Measurements from ENCODE around the gene VPS26A. TPM values are rescaled to one million over a fixed set of nuclear protein-coding genes. Genes with fewer than 3 reads are reported as not detected.

VPS26A gene
- total and polyA plus RNA-seq, 2 experiments from 2014 or later: 12.8 to 53.9 TPM

DNA sequence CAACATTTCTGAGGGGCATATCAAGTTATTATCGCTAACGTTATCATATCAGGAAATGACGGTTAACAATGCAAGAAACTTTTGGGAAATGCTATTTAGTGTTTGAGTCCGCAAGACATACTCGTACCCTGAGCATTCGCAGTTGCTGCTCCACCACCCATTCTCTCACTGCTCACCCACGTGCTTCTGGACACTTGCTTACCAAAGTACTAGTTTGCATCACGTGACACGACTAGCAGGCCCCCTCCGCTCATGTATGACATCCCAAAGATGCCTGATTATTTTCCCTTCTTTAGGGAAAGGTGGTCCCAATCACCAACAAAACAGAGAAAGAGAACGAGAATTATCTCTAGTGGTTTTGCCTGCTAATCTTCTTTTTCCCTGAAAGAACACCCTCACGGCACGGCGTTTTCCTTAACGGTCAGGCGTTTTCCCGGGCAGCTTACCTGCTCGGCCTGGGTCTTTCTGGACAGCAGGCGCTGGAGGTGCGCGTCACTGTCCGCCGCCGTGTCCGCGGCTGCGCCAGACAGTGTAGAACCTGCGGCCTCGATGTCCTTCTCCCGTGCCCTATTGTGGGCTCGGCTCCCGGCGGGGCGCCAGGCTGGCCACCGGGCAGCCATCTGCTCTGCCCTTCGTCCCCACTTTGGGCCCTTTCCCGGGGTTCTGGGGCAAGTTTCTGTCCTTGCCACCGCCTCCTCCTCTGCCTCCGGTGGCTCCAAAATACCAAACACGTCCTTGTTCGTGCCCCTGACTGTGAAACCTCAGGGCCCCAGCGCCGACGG lies 56.0 kb downstream of the VPS26A start, which contains the start of gene SUPV3L1:
TSS of gene SUPV3L1 (plus strand) at position 492 of the 782 bp plus-strand sequence. CDS start at position 550, 58 bp downstream.
- Histone ChIP-seq H3K36me3 (no peaks in the 10 kb centered on the region), H3K4me1 (ENCODE audit: low read depth) (peaks cover 8% of the 10 kb centered on the region), H3K9me3 (ENCODE audit: low read depth) (no peaks in the 10 kb centered on the region), H3K4me3 (peak within 1 kb of the TSS; percentile 54), H3K27ac (peak within 1 kb of the TSS; percentile 97), H3K27me3 (no peaks in the 10 kb centered on the region)
- TF ChIP-seq, protein P1, sequence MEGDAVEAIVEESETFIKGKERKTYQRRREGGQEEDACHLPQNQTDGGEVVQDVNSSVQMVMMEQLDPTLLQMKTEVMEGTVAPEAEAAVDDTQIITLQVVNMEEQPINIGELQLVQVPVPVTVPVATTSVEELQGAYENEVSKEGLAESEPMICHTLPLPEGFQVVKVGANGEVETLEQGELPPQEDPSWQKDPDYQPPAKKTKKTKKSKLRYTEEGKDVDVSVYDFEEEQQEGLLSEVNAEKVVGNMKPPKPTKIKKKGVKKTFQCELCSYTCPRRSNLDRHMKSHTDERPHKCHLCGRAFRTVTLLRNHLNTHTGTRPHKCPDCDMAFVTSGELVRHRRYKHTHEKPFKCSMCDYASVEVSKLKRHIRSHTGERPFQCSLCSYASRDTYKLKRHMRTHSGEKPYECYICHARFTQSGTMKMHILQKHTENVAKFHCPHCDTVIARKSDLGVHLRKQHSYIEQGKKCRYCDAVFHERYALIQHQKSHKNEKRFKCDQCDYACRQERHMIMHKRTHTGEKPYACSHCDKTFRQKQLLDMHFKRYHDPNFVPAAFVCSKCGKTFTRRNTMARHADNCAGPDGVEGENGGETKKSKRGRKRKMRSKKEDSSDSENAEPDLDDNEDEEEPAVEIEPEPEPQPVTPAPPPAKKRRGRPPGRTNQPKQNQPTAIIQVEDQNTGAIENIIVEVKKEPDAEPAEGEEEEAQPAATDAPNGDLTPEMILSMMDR (IDR thresholded peaks at IDR 0.05; ENCODE audit: low read depth, low read length): no peak
- DNase-seq (ENCODE audit: low read depth in 1 of 2, low spot score in 1 of 2): peak; percentile 97 to 98

DNA sequence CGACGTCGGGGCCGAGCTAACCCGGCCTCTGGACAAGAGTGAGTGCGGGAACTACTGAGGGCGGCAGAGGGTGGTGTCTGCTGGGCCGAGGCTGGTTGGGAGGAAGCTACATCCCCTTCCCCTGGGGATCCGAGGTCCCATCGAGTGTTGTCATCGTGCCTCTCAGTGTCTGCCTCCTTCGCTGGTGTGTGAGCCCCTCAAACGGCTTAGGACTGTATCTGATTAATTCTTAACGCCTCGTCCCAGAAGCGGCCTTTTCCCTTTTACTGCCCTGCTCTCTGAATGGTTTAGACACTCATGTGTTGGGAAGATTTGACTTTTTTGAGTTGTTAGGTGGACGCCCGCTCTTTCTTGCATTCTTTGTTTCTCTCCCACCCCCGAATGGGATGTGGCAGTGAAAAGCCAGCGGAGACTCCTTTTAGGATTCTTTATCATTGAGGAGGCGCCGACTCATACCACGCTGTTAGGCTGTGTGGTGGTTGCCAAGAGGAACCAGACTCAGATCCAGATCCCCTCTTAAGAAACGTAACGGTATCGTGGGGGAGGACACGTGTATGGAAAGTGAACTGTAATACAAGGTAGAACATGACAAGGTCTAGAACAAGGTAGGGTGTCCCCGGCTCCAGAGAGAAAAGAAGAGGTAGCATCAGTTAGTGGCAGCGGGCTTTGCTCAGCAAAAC lies 56.7 kb downstream of the VPS26A start:
- peak in 1 of 2 donors; percentile 13 for DNase-seq (ENCODE audit: low read depth in 1 of 2, low spot score in 1 of 2)
- TF ChIP-seq, protein P1 (IDR thresholded peaks at IDR 0.05; ENCODE audit: low read depth, low read length): no peak
- H3K36me3 ChIP-seq: no peaks in the 10 kb centered on the region
- peaks cover 8% of the 10 kb centered on the region for H3K4me1 ChIP-seq (ENCODE audit: low read depth)
- peak overlapping the region; percentile 97 for H3K27ac ChIP-seq
- H3K4me3 ChIP-seq: peak overlapping the region; percentile 54
- no peaks in the 10 kb centered on the region for H3K27me3 ChIP-seq
- H3K9me3 ChIP-seq (ENCODE audit: low read depth): no peaks in the 10 kb centered on the region

DNA sequence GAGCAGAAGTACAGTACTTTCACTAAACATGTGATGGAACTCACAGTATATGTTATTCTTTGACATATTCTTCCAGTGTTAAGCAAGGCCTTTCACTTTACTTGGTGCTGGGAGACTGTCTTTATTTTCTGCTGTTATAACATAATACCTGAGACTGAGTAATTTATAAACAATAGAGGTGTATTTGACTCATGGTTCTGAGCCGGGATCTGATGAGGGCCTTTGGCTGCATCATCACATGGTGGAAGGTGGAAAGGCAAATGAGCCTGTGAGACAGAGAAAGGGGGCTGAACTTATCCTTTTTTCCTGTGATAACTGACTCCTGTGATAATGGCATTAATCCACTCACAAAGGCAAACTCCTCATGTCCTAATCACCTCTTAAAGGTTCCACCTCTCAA lies 57.5 kb downstream of the VPS26A start:
- DNase-seq (ENCODE audit: low read depth in 1 of 2, low spot score in 1 of 2): no peak
- H3K4me3 ChIP-seq: peak overlapping the region; percentile 54
- TF ChIP-seq, protein P1 (IDR thresholded peaks at IDR 0.05; ENCODE audit: low read depth, low read length): no peak
- no peak overlapping the region for H3K27ac ChIP-seq
- no peaks in the 10 kb centered on the region for H3K9me3 ChIP-seq (ENCODE audit: low read depth)
- peaks cover 8% of the 10 kb centered on the region for H3K4me1 ChIP-seq (ENCODE audit: low read depth)
- no peaks in the 10 kb centered on the region for H3K27me3 ChIP-seq
- peaks cover 2% of the 10 kb centered on the region for H3K36me3 ChIP-seq

DNA sequence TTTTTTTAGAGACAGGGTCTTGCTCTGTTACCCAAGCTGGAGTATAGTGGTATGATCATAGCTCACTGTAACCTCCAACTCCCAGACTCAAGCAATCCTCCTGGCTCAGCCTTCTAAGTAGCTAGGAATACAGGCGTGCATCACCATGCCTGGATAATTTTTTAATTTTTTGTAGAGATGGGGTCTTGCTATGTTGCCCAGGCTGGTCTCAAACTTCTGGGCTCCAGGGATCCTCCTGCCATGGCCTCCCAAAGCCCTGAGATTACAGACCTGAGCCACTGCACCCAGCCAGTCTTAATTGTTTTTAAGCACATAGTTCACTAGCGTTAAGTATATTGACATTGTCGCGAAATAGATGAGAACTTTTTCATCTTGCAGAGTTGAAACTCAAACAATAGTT lies 58.0 kb downstream of the VPS26A start:
- TF ChIP-seq, protein P1 (IDR thresholded peaks at IDR 0.05; ENCODE audit: low read depth, low read length): no peak
- DNase-seq (ENCODE audit: low read depth in 1 of 2, low spot score in 1 of 2): no peak

DNA sequence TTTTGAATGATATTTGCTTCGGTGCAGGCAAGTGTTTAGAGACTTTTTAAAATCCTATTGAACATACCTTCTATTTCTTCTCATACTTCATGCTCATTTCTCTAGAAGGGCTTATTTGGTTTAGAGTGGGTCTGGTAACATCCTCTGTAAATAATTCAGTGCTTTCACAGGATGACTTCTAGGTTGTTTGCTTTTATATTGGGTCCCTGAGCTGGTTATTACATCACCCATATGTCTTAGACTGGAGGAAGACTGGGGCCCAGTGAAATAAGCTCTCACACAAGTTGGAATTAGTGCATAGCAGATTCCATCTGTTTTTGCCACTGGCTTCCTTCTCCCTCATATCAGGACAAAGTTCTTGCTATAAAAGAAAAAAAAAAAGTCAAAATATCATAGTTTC lies 62.5 kb downstream of the VPS26A start:
- Histone ChIP-seq H3K27me3 (no peaks in the 10 kb centered on the region), H3K27ac (no peak overlapping the region), H3K4me1 (ENCODE audit: low read depth) (peaks cover 2% of the 10 kb centered on the region), H3K4me3 (no peak overlapping the region), H3K36me3 (peaks cover 20% of the 10 kb centered on the region), H3K9me3 (ENCODE audit: low read depth) (no peaks in the 10 kb centered on the region)
- no peak for DNase-seq (ENCODE audit: low read depth in 1 of 2, low spot score in 1 of 2)
- TF ChIP-seq, protein P1 (IDR thresholded peaks at IDR 0.05; ENCODE audit: low read depth, low read length): no peak

More for the DNA sequence above, 58.0 kb downstream of the VPS26A start:
- no peaks in the 10 kb centered on the region for H3K9me3 ChIP-seq (ENCODE audit: low read depth)
- H3K4me3 ChIP-seq: peak overlapping the region; percentile 54
- peaks cover 8% of the 10 kb centered on the region for H3K4me1 ChIP-seq (ENCODE audit: low read depth)
- peaks cover 6% of the 10 kb centered on the region for H3K36me3 ChIP-seq
- no peaks in the 10 kb centered on the region for H3K27me3 ChIP-seq
- H3K27ac ChIP-seq: no peak overlapping the region
